GM10847 (cell line): ENCODE results near the gene OR5B12.

Experiments
- POLR2A ChIP-seq: IDR thresholded peaks from 2 replicates; pipeline ENCODE4 v1.6.1; 2011; ENCODE audit not compliant: insufficient read length; ENCODE audit errors: extremely low read depth

OR5B12 gene

GRCh38 chr11:58394195-58394594 is 47.8 kb downstream of the OR5B12 start:
- no peak for TF ChIP-seq POLR2A

DNA sequence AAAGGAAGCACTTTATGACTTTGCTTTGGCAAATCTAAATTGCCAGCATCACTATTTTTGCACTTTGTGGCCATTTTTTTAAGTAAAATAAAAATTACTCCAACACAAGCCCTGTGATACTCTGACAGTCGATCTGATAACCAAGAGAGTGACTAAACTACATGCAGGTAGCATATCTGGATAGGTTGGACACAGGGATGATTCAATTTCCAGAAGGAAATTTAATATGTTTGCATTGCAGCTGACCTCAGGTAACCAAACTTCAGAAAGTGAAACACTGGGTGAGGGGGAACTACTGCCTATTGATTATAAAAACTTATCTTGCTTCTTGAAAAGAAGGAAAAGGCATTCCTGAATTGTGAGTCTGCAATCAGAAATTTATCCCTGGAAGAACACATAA is 49.3 kb downstream of the OR5B12 start:
- TF ChIP-seq POLR2A, result no peak

- TF ChIP-seq POLR2A, result no peak
Observed at GRCh38 chr11:58391879-58392278, 50.2 kb downstream of the OR5B12 start.

DNA sequence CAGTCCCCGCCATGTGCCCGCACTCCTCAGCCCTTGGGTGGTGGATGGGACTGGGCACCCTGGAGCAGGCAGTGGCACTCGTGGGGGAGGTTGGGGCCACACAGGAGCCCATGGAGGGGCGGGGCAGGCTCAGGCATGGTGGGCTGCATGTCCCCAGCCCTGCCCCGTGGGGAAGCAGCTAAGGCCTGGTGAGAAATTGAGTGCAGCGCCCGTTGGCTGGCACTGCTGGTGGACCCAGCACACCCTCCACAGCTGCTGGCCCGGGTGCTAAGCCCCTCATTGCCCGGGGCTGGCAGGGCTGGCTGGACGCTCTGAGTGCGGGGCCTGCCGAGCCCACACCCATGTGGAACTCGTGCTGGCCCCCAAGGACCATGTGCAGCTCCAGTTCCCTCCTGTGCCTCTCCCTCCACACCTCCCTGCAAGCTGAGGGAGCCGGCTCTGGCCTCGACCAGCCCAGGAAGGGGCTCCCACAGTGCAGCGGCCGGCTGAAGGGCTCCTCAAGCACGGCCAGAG is 51.4 kb downstream of the OR5B12 start:
- no peak for TF ChIP-seq POLR2A
